NCI-H524 treated with DMSO at 0.1 percent for 48 hours (cell line): ENCODE results near the gene TUT4.

Experiments
- DNase-seq: peaks from one replicate; lab custom pipeline; 2025; lab: John Stamatoyannopoulos, UW

Gene TUT4

DNA sequence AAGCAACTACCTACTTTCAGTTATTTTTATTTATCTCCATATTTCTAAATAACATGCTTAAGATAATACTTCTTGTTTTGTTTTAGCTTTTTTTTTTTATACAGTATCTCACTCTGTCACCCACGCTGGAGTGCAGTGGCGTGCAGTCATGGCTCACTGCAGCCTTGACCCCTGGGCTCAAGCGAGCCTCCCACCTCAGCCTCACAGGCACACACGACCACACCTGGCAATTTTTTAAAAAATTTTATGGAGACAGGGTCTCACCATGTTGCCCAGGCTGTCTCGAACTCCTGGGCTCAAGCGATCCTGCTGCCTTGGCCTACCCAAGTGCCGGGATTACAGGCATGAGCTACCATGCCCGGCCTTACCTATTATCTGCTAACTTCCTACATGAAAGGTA, 20.6 kb downstream of the TUT4 start:
- DNase-seq: no peak

DNA sequence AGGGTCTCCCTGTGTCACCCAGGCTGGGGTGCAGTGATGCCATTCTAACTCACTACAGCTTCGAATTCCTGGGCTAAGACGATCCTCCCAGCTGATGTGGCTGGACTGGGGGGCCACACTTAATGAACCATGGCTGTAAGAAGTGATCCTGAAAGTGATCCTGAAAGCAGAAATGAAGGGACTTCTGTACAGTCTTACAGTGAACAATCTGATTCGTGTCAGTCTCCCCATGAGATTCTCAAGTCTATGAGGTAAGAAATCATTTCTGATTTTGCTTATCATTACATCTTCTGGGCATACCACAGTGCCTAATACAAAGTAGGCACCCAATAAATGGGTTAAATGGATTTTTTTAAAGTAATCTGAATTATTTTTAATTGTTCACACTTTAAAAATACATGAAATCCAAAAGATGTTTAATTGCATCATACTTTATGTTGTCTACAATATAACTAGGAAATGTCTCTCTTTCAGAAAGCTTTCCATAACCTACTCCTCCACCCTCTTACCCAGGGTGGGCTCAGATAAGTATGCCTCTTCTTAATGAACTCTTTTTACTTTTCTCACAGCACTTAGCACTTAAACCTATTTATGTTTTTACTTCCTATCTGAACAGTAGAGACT, 21.5 kb downstream of the TUT4 start:
- DNase-seq: no peak

DNA sequence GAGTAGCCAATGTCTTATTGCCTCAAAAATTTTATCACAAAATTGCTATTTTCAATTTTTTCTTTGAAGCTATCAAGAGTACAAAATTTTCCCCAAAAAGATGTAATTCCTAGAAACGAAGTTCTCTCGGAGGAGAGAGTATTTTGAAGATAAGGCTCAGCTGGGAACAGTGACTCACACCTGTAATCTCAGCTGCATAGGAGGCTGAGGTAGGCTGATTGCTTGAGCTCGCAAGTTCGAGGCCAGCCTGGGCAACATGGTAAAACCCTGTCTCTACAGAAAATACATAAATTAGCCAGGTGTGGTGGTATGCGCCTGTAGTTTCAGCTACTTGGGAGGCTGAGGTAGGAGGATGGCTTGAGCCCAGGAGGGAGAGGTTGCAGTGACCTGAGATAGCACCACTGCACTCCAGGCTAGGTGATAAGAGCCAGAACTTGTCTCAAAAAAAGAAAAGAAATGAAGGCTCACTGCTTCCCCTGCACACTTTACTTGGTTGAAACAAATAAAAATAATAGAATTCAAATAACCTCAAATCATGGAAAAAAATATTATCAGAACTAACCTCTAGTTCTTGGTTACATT, 22.2 kb downstream of the TUT4 start:
- DNase-seq: no peak

DNA sequence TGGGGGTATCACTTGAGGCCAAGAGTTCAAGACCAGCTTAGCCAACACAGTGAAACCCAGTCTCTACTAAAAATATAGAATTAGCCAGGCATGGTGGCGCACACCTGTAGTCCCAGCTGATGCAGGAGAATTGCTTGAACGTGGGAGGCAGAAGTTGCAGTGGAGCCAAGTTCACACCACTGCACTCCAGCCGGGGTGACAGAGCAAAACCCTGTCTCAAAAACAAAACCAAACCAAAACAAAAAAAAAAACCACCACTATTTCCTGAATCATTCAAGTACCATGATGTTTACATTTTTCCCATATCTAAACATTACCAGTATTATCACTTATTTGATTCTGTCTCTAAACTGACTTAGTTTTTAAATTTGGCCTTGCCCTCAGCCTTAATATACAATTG, 29.5 kb downstream of the TUT4 start:
- DNase-seq: no peak

DNA sequence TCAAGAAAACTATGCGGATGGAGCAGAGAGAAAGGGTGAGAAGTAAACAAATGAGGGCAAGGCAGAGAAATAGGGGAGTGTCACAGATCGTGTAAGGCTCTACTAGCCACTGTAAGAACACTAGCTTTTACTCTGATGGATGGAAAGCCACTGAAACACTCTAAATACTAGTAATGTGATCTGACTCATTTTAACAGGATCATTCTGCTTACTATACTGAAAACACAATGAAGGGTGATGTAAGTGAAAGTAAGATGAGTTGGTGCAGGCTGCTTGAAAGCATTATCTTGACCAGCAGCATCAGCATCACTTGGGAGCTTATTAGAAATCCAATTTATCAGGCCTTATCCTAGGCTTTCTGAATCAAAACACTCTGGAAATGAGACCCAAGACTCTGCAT, 32.7 kb downstream of the TUT4 start:
- no peak for DNase-seq

DNA sequence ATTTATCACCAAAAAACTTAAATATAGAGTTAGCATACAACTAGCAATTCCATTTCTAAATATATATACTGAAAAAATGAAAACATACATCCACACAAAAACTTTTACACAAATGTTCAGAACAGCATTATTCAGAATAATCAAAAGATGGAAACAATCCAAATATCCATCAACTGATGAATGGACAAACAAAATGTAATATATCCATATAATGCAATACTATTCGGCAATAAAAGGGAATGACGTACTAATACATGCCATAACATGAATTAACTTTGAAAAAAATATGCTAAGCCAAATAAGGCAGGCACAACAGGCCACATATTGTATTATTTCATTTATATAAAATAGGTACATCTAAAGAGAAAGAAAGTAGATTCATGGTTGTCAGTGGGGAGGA, 33.9 kb downstream of the TUT4 start:
- no peak for DNase-seq

DNA sequence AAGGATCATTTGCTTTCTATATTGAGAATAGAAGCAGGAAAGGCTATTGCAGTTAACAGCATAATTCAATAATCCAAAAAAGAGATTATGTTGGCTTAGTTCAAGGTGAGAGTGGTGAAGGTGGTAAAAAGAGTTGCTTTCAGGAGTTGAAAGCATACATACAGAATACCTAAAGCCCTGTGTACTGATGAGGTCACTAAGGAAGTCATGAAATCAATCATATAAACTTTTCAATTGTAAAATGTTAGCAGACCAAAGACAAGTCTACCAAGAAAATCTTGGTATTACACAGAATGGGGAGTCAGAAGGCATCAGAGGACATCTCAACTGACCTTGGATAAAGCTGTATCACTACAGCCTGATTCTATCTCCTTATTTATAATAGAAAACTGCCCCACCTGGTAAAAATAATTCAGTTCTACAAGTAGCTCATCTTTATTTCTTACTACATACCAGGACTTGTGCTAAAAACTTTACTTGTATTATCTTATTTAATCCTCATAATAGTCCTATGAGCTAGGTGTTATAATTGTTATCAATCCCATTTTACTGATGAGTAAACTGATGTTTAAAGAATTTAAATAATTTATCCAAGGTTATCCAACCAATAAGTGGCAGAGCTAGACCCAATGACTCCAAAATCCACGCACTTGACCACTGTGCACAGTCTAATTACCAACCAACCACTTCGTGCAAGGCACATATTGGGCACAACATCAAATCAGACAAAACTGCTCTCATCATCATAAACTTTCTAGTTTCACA, 40.9 kb downstream of the TUT4 start:
- no peak for DNase-seq

DNA sequence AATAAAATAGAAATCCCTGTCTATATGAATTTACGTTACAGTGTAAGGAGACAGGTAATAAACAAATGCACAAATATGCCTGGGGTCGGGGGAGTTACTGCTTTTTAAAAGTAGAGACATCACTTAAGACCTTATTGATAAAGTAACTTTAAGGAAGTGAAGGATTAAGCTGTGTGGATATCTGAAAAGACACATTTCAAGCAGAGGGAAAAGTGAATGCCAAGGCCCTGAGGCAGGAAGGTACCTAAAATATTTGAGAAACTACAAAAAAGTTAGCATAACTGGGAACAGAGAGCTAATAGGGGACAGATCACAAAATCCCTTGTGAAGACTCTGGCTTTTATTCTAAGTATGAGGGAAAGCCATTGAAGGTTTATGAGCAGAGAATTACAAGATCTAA, 41.5 kb downstream of the TUT4 start:
- DNase-seq: no peak

DNA sequence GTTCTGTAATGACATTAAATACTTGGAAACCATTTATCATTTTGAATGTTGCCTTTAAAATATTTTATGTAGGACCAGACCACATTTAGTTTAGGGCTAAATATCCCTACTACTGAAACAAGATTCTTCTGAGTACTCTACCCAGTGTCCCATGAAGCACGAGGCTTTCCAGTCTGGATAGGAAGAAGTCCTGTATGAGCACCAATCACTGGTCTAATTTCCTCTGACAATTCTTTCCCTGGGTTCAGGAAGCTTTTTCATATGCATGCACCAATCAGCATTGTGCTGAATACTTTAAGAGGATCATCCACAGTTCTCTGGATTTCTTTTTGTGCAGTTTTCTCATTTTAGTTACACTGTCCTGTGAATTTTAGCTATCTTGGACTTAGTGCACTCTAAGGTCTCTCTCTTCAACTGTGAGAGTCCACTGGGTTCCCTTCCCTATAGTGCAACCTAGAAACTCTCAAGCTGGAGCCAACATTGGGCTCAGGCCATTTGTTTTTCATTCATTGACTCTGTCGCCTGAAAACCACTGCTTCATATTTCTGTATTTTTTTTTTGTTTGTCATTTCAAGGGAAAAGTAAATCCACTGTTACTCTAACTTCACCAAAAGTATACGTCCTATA, 45.9 kb downstream of the TUT4 start:
- no peak for DNase-seq

DNA sequence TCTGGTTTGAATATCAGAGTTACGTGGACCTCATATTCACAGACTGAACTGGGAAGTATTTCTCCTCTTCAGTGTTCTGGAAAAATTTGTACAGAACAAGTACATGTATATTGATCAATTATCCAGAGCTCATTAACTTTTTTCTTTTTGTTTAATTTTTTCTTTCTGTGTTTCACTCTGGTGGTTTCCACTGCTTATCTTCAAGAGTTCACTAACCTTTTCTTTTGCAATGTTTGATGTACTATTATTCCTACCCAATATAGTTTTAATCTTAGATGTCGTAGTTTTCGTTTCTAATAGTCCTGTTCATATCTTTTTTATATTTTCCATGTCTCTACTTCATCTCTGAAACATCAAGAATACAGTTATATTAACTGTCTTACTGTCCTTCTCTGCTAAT, 46.5 kb downstream of the TUT4 start:
- no peak for DNase-seq

DNA sequence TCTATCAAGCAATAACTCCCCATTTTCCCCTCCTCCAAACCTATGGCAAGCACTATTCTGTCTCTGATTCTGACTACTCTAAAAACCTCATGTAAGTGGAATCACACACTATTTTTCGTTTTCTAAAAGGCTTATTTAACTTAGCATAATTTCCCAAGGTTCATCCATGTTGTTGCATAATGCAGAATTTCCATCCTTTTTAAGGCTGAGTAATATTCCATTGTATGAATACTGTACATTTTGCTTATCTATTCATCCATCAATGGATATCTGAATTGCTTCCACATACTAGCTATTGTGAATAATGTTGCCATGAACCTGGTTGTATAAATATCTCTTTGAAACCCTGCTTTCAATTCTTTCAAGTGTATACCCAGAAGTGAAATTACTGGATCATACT, 48.2 kb downstream of the TUT4 start:
- DNase-seq: no peak

DNA sequence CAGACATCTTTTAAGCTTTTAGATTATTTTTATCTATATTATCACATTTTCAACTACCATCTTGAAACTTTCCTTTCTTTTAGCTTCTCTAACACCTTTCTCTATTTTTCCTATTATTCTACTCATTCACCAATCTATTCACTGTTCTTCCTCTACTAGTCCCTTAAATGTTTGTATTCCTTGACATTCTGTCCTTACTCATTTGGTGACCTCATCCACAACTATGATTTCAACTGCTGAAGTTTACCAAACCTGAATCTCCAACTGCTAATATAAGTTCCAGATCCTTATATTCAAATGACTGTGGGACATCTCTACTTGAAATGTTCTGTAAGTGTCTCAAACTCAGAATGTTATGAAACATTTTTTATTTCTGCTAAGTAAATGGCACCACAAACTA, 49.2 kb downstream of the TUT4 start:
- no peak for DNase-seq

DNA sequence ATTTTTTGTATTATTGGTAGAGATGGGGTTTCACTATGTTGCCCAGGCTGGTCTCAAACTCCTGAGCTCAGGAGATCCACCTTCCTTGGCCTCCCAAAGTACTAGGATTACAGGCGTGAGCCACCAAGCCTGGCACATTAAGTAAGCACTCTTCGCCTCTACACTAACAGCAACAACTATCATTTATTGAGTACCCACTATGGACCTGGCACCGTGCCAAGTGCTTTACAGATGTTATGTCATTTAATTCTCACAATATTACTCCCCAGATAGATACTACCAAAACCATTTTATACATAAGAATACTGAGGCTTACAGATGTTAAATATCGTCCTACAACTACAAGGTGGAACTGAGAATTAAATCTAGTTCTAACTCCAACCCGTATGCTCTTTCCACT, 50.1 kb downstream of the TUT4 start:
- DNase-seq: no peak

DNA sequence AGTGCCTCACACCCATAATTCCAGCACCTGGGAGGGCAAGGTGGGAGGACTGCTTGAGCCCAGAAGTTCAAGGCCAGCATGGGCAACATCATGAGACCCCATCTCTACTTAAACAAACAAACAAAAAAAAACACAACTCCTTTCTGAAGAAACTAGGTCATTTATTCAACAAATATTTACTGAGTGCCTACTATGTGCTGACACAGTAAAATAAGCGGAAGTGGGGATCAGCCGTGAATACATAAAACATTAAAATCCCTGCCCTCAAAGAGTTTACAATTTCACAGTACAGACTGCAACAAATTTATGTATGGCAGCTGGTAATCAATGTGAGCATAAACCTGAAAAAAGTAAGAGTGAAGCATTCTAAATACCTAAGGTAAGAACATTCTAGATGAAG, 65.3 kb downstream of the TUT4 start:
- no peak for DNase-seq

DNA sequence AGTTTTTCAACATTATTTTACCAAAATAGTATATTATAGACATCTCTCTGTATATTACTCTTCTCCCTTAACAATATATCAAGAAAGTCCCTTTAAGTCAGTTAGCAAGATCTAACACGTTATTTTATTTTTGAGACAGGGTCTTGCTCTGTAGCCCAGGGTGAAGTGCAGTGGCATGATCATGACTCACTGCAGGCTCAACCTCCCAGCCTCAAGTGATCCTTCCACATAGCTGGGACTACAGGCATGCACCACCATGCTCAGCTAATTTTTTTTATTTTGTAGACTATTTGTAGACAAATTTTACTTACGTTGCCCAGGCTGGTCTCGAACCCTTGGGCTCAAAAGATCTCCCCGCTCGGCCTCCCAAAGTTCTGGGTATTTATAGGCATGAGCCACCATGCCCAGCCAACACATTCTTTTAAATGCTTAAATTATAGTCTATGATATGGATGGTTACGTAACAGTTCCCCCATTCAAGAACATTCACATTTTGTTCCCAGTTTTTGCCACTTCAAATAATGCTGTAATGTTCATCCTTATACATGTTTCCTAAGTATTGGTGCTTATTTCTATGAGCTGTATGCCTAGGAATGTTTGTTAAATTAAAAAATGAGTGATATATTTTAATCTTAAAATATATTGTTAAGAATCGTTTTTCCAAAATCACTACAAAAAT, 70.4 kb downstream of the TUT4 start:
- no peak for DNase-seq

DNA sequence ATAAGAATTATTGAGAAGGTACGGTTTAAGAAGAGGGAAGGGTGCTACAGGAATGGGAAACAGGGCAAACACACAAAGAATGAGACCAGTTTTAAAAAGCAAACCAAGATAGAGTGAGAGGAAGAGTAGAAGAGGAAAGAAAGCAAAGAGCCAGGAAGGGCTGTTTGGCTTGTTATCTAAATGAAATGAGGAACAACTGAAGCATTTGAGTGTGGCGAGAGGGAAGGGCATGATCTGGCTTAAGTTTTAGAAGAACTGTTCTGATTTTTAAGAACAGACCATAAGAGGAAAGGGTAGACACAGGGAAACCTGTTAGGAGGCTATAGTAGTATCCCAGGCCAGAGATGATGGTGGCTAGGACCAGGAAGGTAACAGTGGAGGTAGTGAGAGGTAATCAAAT, 73.8 kb downstream of the TUT4 start:
- DNase-seq: no peak

DNA sequence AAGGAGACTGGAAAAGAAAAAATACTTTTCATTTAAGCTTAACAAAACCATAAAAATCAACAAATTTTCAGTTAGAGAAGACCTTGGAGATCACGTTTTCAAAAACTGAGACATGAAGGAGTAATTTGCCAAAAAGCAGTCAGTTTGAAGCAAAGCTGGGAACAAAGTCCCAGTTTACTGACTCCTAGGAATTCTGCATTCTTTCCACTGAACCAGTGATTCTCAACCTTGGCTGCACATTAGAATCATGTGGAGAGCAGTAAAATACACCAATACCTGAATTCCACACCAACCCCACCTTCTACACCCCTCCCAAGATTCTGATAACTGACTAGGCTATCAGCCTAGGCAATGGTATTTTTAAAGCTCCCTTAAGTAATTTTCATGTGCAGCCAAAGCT, 75.0 kb downstream of the TUT4 start:
- DNase-seq: no peak

DNA sequence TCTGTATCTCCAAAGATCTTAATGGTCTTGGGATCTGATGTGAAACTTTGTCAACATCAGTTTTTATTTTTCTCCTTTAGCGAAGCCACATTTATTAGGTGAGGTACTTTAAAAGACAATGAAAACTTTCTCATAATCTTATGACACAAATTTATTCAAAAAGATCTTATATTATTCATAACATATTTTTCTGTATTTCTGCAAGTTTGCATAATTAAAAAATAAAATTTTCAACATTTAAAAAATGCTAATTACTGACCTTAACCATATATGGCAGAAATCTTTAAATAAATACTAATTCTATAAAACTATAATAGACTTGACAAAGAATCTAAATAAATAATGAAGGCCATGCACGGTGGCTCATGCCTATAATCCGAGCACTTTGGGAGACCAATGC, 75.9 kb downstream of the TUT4 start:
- no peak for DNase-seq

DNA sequence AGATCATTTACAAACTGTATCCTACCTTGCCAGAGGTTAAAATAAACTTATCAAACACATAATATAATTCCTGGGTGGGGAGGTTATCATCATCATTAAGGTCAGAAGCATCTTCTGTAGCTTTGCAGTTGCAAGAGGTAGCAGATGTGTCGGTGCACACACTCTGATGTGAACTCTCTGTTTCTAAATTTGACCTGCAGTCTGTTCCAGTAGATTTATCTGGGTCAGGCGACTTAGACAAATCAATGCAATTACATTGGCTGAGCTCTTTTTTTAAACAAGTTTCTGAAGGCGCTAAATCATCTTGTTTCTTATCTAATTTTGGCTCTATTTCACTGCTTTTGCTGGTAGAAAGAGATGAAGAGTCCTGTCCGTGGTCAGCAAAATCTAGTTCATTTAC, 78.1 kb downstream of the TUT4 start:
- no peak for DNase-seq

DNA sequence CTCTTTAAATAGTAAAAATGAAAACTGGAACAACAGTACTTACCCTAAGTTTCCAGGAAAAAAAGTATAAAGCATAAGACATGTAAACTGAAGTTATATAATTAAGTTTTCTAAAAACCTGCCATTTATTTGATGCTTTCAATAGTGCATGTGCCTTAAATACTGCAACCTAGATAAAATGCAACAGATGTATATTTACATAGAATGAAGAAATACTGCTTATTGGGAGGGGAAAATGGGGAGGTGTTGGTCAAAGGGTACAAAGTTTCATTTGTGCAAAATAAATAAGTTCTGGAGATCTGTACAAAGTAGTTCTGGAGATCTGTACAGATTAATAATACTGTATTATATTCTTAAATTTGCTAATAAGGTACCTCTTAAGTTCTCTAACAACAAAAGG, 79.9 kb downstream of the TUT4 start:
- DNase-seq: no peak

DNA sequence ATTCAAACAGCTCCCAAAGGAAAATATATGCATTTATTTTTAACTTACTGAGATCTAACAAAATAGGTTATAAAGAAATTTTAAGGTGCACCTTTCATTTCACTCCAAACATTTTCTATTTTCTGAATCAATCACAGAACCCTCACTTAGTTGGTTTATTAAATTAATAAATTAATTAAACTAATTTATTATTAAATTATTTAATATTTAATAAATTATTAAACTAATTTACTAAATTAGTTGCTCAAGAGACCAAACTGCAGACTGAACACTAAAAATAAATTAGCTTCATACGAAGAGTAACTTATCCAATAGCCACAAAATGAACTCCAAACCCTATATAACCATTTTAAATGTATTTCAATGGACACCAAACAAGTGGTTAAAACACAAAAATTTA, 80.5 kb downstream of the TUT4 start:
- no peak for DNase-seq

DNA sequence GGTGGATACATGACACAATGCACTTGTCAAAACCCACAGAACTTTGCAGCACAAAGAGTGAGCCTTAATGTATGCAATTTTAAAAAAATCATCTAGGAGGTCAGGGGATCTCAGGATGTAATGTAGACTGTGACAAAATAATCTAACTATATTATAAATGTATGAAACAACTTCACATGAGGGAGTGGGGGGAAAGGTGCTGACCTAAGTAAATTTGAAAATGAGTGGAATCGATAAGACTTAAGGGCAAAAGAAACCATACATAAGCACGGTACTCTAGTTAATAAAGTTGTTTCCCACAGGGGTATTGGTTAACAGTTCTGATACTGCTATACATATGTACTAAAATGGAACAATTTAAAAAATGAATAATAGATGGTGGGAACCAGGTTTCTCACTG, 83.8 kb downstream of the TUT4 start:
- no peak for DNase-seq

DNA sequence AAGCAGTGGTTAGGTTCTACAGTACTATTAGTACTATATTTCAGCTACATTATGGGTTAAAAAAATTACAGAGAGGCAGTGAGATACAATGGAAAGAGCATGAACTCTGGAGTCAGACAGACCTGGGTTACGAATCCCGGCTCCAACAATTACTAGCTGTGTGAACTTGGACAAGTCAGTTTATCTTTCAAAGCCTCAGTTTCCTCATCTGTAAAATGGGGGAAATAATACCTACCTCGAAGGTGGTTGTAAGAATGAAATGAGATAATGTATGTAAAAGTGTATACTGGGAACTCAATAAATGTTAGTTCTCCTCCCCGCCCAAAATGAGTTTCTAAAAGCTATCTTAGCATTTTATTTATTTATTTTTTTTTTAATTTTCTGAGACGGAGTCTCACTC, 89.0 kb downstream of the TUT4 start:
- no peak for DNase-seq
